ENCODE data around the gene RRAGD. TPM values are rescaled to one million over a fixed set of nuclear protein-coding genes. Genes with fewer than 3 reads are reported as not detected.
"Not testable (repeated sequence)": the region's sequence is repeated elsewhere in the genome, so short reads cannot be mapped to it uniquely, and the experiment has no call there.

Gene RRAGD
- total RNA-seq, 1 experiment from 2014 or later: 27.8 TPM

- intact Hi-C loops (cut with micrococcal nuclease; ENCODE audit: unreplicated experiment) (no loop called here), in situ Hi-C loops (cut with HindIII; ENCODE audit: low pct_unique_long_range_greater_than_20kb, low sequenced_read_pairs) (no loop called here)
- TF ChIP-seq TCF7L2 (IDR thresholded peaks at IDR 0.05; ENCODE audit: low read depth, low read length) (no peak), CTCF (IDR thresholded peaks at IDR 0.05) (no peak), SIN3A (IDR thresholded peaks at IDR 0.05; ENCODE audit: borderline replicate concordance, insufficient read depth, low read depth, low read length) (no peak), REST (IDR thresholded peaks at IDR 0.05; ENCODE audit: insufficient read depth in 1 of 2, low read depth in 2 of 2, low read length in 1 of 2) (no peak), POLR2AphosphoS5 (IDR thresholded peaks at IDR 0.05; ENCODE audit: low read depth, low read length) (no peak)
- Histone ChIP-seq H3K27me3 (ENCODE audit: control insufficient read depth, insufficient read depth, low read length) (no peaks in the 10 kb centered on the region), H3K27ac (ENCODE audit: low read length) (no peak overlapping the region), H3K4me3 (ENCODE audit: low read depth in 2 of 2, low read length in 2 of 2) (no peak overlapping the region), H3K9me3 (ENCODE audit: control insufficient read depth, insufficient read depth, low read depth, low read length) (no peaks in the 10 kb centered on the region), H3K36me3 (ENCODE audit: control insufficient read depth, insufficient read depth, low read length) (no peaks in the 10 kb centered on the region), H3K4me1 (ENCODE audit: control insufficient read depth, insufficient read depth, low read length) (no peaks in the 10 kb centered on the region)
- DNase-seq (ENCODE audit: low read depth, low spot score): no peak
- ChIA-PET CTCF (no interaction called here), POLR2A (interaction anchor here (0.5 to 0.6 kb wide), 2 partner anchors 35 to 67 kb away, joined by 3 read pairs; no protein-coding TSS in a partner anchor)
- no peak for ATAC-seq
- no TSS peak for BruUV-seq (replicated peaks)
Observed at GRCh38 chr6:89398762-89399525, 13.1 kb downstream of the RRAGD start.

- BruUV-seq (replicated peaks); H3K27me3 ChIP-seq (ENCODE audit: control insufficient read depth, insufficient read depth, low read length); CTCF ChIA-PET; DNase-seq (ENCODE audit: low read depth, low spot score); H3K4me1 ChIP-seq (ENCODE audit: control insufficient read depth, insufficient read depth, low read length); POLR2A ChIA-PET; H3K27ac ChIP-seq (ENCODE audit: low read length); intact Hi-C loops (cut with micrococcal nuclease; ENCODE audit: unreplicated experiment); H3K4me3 ChIP-seq (ENCODE audit: low read depth in 2 of 2, low read length in 2 of 2); H3K9me3 ChIP-seq (ENCODE audit: control insufficient read depth, insufficient read depth, low read depth, low read length); in situ Hi-C loops (cut with HindIII; ENCODE audit: low pct_unique_long_range_greater_than_20kb, low sequenced_read_pairs); H3K36me3 ChIP-seq (ENCODE audit: control insufficient read depth, insufficient read depth, low read length); ATAC-seq: not testable (repeated sequence)
Observed at GRCh38 chr6:89397884-89398283, 14.2 kb downstream of the RRAGD start.

GRCh38 chr6:89393659-89394058 is 18.4 kb downstream of the RRAGD start:
- no TSS peak for BruUV-seq (replicated peaks)
- no peak overlapping the region for H3K4me3 ChIP-seq (ENCODE audit: low read depth in 2 of 2, low read length in 2 of 2)
- no peaks in the 10 kb centered on the region for H3K27me3 ChIP-seq (ENCODE audit: control insufficient read depth, insufficient read depth, low read length)
- H3K4me1 ChIP-seq (ENCODE audit: control insufficient read depth, insufficient read depth, low read length): no peaks in the 10 kb centered on the region
- intact Hi-C loops (cut with micrococcal nuclease; ENCODE audit: unreplicated experiment) (no loop called here), in situ Hi-C loops (cut with HindIII; ENCODE audit: low pct_unique_long_range_greater_than_20kb, low sequenced_read_pairs) (no loop called here)
- no peaks in the 10 kb centered on the region for H3K36me3 ChIP-seq (ENCODE audit: control insufficient read depth, insufficient read depth, low read length)
- H3K9me3 ChIP-seq (ENCODE audit: control insufficient read depth, insufficient read depth, low read depth, low read length): no peaks in the 10 kb centered on the region
- TF ChIP-seq POLR2AphosphoS5 (IDR thresholded peaks at IDR 0.05; ENCODE audit: low read depth, low read length) (no peak), CTCF (IDR thresholded peaks at IDR 0.05) (no peak), REST (IDR thresholded peaks at IDR 0.05; ENCODE audit: insufficient read depth in 1 of 2, low read depth in 2 of 2, low read length in 1 of 2) (no peak), SIN3A (IDR thresholded peaks at IDR 0.05; ENCODE audit: borderline replicate concordance, insufficient read depth, low read depth, low read length) (no peak), TCF7L2 (IDR thresholded peaks at IDR 0.05; ENCODE audit: low read depth, low read length) (no peak)
- ChIA-PET CTCF (interaction anchor here (0.5 kb wide), 1 partner anchor 25 kb away, joined by 9 read pairs; no protein-coding TSS in a partner anchor), POLR2A (no interaction called here)
- no peak overlapping the region for H3K27ac ChIP-seq (ENCODE audit: low read length)
- ATAC-seq (no peak), DNase-seq (ENCODE audit: low read depth, low spot score) (no peak)

Measured in Panc1 (cell line).